ENCODE results near the gene VAT1L. TPM values are rescaled to one million over a fixed set of nuclear protein-coding genes. Genes with fewer than 3 reads are reported as not detected.

The VAT1L gene
- total RNA-seq, 6 experiments from 2014 or later: 0.19 to 0.64 (median 0.51) TPM; not detected in 1

DNA sequence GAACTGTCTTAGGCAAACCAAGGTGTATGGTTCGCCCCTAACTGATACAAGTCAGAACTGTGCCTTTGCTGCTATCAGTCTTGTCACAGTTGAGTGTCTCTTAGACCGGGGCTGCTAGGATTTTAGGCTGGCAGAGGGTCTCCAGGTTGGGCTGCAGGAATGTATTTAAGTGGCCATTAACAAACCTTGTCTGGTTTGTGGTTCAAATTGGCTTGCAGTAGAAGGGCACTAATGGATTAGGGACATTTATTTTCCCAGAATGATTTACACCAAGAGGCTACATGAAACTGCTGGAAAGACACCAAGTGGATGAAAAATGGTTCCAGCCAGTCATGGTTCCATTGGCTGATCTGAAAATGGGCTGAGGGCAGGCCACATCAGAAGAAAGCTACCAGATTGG lies 5.1 kb downstream of the VAT1L start:
- Histone ChIP-seq H3K4me3 (no peak overlapping the region), H3K9me3 (no peaks in the 10 kb centered on the region), H3K36me3 (no peaks in the 10 kb centered on the region), H3K27ac (no peak overlapping the region), H3K4me1 (peaks cover 0 to 3% (median 0%) of the 10 kb centered on the region in 4 donors), H3K27me3 (peaks cover 0 to 13% of the 10 kb centered on the region in 2 donors)
- 58% methylated on average over 2 of the region's 2 CpGs for WGBS (ENCODE audit: insufficient coverage, low coverage, low lambda C conversion rate, missing lambda C conversion rate)
- TF ChIP-seq POLR2A (IDR thresholded peaks at IDR 0.05): no peak
- TF ChIP-seq, protein P1, sequence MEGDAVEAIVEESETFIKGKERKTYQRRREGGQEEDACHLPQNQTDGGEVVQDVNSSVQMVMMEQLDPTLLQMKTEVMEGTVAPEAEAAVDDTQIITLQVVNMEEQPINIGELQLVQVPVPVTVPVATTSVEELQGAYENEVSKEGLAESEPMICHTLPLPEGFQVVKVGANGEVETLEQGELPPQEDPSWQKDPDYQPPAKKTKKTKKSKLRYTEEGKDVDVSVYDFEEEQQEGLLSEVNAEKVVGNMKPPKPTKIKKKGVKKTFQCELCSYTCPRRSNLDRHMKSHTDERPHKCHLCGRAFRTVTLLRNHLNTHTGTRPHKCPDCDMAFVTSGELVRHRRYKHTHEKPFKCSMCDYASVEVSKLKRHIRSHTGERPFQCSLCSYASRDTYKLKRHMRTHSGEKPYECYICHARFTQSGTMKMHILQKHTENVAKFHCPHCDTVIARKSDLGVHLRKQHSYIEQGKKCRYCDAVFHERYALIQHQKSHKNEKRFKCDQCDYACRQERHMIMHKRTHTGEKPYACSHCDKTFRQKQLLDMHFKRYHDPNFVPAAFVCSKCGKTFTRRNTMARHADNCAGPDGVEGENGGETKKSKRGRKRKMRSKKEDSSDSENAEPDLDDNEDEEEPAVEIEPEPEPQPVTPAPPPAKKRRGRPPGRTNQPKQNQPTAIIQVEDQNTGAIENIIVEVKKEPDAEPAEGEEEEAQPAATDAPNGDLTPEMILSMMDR (IDR thresholded peaks at IDR 0.05): no peak
- ATAC-seq: no peak
- intact Hi-C loops (cut with DNase I): no loop called here
- DNase-seq: no peak

DNA sequence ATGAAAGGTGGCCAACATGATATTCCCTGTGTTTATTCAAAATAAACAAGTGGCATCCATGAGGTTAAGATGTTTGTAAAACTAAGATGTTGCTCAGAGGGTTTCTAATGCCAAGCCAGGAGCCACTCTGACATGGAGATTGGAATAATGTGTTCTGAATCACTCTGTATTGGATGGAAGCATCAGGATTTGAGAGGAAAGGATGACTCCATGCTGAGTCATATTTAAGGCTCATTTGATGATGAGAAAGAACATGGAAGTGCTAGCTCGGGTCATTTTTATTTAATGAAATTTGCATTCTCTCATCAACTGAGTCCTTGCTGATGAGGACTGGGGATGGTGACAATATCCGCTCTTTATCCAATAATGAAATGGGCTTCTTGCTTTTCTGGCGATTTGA lies 6.2 kb downstream of the VAT1L start:
- DNase-seq: no peak
- TF ChIP-seq, protein P1 (IDR thresholded peaks at IDR 0.05): no peak
- no peak for TF ChIP-seq POLR2A (IDR thresholded peaks at IDR 0.05)
- intact Hi-C loops (cut with DNase I): no loop called here
- no peaks in the 10 kb centered on the region for H3K36me3 ChIP-seq
- ATAC-seq: no peak
- WGBS (ENCODE audit: insufficient coverage, low coverage, low lambda C conversion rate, missing lambda C conversion rate): 67% methylated on average over 3 of the region's 3 CpGs
- no peak overlapping the region for H3K4me3 ChIP-seq
- no peaks in the 10 kb centered on the region for H3K9me3 ChIP-seq
- peaks cover 0 to 1% of the 10 kb centered on the region in 2 donors for H3K27me3 ChIP-seq
- no peak overlapping the region for H3K27ac ChIP-seq
- no peaks in the 10 kb centered on the region for H3K4me1 ChIP-seq

DNA sequence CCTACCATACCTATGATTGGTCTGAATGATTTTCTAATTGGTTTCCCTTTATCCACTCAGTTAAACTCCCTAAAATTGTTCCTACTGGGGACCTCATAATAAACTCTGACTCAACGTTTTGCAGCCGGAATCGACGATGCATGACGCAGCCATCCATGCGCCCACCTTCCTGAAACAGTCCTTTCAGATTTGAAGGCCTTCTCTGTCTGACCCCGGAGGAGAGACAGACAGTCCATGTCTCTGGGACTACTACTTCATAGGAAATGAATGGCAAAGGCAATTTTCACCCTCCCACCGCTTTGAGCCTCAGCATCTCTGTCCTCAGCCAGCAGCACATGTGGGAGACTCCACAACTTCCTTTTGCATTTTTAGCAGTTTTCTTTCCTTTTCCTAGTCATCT lies 13.5 kb downstream of the VAT1L start:
- no peak overlapping the region for H3K27ac ChIP-seq
- H3K4me1 ChIP-seq: no peaks in the 10 kb centered on the region
- H3K9me3 ChIP-seq: no peaks in the 10 kb centered on the region
- intact Hi-C loops (cut with DNase I): no loop called here
- no peak for ATAC-seq
- no peak overlapping the region for H3K4me3 ChIP-seq
- 88% methylated on average over 8 of the region's 8 CpGs for WGBS (ENCODE audit: insufficient coverage, low coverage, low lambda C conversion rate, missing lambda C conversion rate)
- H3K36me3 ChIP-seq: no peaks in the 10 kb centered on the region
- TF ChIP-seq, protein P1 (IDR thresholded peaks at IDR 0.05): no peak
- no peak for TF ChIP-seq POLR2A (IDR thresholded peaks at IDR 0.05)
- DNase-seq: no peak
- no peaks in the 10 kb centered on the region for H3K27me3 ChIP-seq

DNA sequence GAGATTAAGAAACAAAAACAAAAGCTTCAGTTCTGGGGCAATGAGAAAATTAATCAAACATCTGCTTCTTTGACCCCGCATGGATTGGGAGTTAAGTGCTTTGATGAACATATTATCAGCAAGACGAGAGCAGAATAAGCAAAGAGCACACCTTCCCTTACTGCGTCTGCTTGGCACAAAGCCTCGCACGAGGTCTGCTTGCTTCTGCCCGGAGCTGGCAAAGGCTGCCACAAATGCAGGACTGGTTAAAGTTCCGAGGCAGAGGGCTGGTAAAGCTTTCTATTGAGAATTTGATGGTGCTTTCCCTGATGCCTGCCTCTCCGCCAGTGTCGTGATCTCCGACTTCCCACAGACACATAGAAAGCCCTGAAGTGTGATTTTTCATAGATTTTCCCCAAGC lies 17.0 kb downstream of the VAT1L start:
- no peaks in the 10 kb centered on the region for H3K27me3 ChIP-seq
- H3K4me3 ChIP-seq: no peak overlapping the region
- peak; percentile 51 to 59 (median 55) for DNase-seq
- intact Hi-C loops (cut with DNase I): no loop called here
- no peaks in the 10 kb centered on the region for H3K36me3 ChIP-seq
- TF ChIP-seq, protein P1 (IDR thresholded peaks at IDR 0.05): no peak
- 34% methylated on average over 10 of the region's 10 CpGs for WGBS (ENCODE audit: insufficient coverage, low coverage, low lambda C conversion rate, missing lambda C conversion rate)
- ATAC-seq: peak; percentile 71 to 82 (median 76)
- no peak overlapping the region for H3K27ac ChIP-seq
- no peaks in the 10 kb centered on the region for H3K9me3 ChIP-seq
- H3K4me1 ChIP-seq: no peaks in the 10 kb centered on the region

DNA sequence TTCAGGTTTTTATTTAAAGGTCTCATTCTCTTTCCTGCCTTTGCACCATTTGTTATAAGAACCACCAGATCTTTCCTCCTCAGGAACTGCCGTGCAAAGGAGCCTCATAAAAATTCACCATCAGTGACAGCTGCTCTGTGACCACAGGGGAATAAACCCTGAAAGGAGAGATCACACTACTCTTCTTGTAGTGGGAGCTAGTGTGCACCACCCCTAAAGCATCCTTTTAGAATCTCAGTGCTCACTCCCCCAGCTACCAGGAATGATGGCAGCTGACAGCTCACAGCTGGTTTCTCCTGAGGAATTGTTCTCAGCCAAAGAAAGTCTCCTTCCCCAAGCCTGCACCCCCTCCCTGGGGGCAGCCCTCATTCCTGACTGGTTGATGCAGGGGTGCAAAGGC lies 18.7 kb downstream of the VAT1L start:
- ATAC-seq: no peak
- WGBS (ENCODE audit: insufficient coverage, low coverage, low lambda C conversion rate, missing lambda C conversion rate): 71% methylated on average over 1 of the region's 1 CpG
- DNase-seq: no peak
- Histone ChIP-seq H3K4me1 (no peaks in the 10 kb centered on the region), H3K27me3 (no peaks in the 10 kb centered on the region), H3K36me3 (no peaks in the 10 kb centered on the region), H3K4me3 (no peak overlapping the region), H3K9me3 (no peaks in the 10 kb centered on the region), H3K27ac (no peak overlapping the region)
- intact Hi-C loops (cut with DNase I): no loop called here
- no peak for TF ChIP-seq POLR2A (IDR thresholded peaks at IDR 0.05)
- TF ChIP-seq, protein P1 (IDR thresholded peaks at IDR 0.05): no peak

Measured in right lobe of liver (tissue), 6 donors.